ENCODE data around the gene TPRN.

Gene TPRN

DNA sequence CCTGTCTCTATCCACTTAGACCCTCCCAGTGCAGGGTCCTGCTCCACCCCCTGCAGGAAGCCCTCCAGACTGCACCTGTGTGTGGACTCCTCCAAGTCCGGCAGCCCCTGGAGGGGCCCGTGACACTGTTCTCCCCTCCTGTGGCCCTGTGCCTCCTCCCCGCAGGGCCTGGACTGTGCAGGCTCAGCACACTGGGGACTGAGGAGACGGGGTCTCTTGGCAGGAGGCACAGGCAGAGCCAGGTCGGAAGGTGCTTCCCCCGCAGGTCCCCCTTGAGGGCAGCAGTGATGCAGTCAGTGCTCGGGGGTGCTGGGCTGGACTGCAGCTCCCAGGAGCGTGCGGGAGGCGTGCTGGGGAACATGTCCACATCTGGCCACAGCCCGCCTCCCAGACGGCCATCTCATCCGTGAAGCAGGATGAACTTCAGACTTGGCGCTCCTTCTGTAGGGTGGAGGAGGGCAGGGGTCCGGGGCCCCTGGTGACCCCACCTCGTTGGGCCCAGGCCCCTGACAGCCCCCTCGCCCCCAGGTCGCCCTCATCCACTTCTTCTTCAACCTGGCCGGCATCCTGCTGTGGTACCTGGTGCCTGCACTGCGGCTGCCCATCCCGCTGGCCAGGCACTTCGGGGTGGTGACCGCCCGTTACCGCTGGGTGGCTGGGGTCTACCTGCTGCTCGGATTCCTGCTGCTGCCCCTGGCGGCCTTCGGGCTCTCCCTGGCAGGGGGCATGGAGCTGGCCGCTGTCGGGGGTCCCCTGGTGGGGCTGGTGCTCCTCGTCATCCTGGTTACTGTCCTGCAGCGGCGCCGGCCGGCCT, 35.1 kb upstream of the TPRN start:
- CTCF ChIA-PET = interaction anchor here (1.0 kb wide), 2 partner anchors 110 to 166 kb away, joined by 3 to 4 read pairs; partner anchors contain the start of gene SAPCD2

DNA sequence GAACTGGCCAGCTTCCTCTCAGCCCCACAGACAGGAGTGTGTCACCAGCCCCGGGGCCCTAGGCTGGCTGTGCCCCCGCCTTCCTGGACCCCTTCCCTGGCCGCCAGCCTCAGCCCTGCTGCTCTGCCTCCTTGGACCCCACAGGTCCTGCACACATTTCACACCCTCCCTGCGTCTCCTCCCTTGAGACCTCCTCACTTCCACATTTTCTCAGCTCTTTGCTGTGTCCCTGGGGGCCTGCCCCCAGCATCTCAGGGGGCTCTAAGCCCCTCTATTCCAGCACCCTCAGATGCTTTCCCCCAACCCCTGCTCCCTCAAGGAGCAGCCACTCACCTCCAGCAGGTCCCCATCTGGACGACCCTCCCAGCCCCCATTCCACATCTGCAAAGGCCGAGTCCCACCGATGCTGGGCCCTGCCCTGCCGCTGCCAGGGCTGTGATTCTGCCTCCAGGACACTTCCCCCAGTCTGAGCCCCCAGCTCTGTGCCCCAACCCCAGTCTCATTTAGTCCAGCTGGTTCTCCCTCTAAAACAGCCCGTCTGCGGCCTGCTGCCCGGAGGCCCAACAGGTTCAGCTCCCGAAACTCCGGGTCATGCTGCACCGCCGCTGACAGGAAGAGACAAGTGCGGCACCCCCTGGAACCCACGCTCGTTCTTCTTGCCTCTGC, 34.4 kb upstream of the TPRN start:
- no peak for DNase-seq (ENCODE audit: extremely low spot score)
- TF ChIP-seq HDGF (IDR thresholded peaks at IDR 0.05; ENCODE audit: borderline replicate concordance) (no peak), FOXK2 (IDR thresholded peaks at IDR 0.05) (no peak), ZNF384 (IDR thresholded peaks at IDR 0.05) (no peak), SUZ12 (IDR thresholded peaks at IDR 0.05) (no peak), SP1 (IDR thresholded peaks at IDR 0.05) (no peak), FOXA1 (IDR thresholded peaks at IDR 0.05) (no peak), L3MBTL2 (conservative IDR thresholded peaks at IDR 0.05) (no peak), ELF4 (IDR thresholded peaks at IDR 0.05) (no peak), NFRKB (IDR thresholded peaks at IDR 0.05) (no peak), FOXM1 (IDR thresholded peaks at IDR 0.05; ENCODE audit: borderline replicate concordance) (no peak), CTBP1 (IDR thresholded peaks at IDR 0.05; ENCODE audit: borderline replicate concordance) (no peak), TARDBP (IDR thresholded peaks at IDR 0.05) (no peak), BHLHE40 (IDR thresholded peaks at IDR 0.05; ENCODE audit: borderline replicate concordance) (no peak), ARNT (IDR thresholded peaks at IDR 0.05) (no peak), LEF1 (IDR thresholded peaks at IDR 0.05; ENCODE audit: borderline replicate concordance) (no peak)
- TF ChIP-seq, protein P1, sequence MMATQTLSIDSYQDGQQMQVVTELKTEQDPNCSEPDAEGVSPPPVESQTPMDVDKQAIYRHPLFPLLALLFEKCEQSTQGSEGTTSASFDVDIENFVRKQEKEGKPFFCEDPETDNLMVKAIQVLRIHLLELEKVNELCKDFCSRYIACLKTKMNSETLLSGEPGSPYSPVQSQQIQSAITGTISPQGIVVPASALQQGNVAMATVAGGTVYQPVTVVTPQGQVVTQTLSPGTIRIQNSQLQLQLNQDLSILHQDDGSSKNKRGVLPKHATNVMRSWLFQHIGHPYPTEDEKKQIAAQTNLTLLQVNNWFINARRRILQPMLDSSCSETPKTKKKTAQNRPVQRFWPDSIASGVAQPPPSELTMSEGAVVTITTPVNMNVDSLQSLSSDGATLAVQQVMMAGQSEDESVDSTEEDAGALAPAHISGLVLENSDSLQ (IDR thresholded peaks at IDR 0.05) = no peak
- ChIA-PET POLR2A (interaction anchor here (1.1 kb wide), 1 partner anchor 19 kb away, joined by 3 read pairs; no protein-coding TSS in a partner anchor), CTCF (interaction anchor here (0.5 kb wide), 1 partner anchor 185 kb away, joined by 4 read pairs; no protein-coding TSS in a partner anchor)

More for the DNA sequence above, 35.1 kb upstream of the TPRN start:
- POLR2A ChIA-PET = interaction anchor here (1.0 to 2.3 kb wide), 3 partner anchors 10 to 19 kb away, joined by 3 to 10 read pairs (median 8); partner anchors contain the start of gene CYSRT1
- no peak for TF ChIP-seq BHLHE40 (IDR thresholded peaks at IDR 0.05; ENCODE audit: borderline replicate concordance)
- TF ChIP-seq ZNF384 (IDR thresholded peaks at IDR 0.05) = no peak
- TF ChIP-seq SP1 (IDR thresholded peaks at IDR 0.05) = no peak
- no peak for TF ChIP-seq TARDBP (IDR thresholded peaks at IDR 0.05)
- no peak for TF ChIP-seq HDGF (IDR thresholded peaks at IDR 0.05; ENCODE audit: borderline replicate concordance)
- no peak for DNase-seq (ENCODE audit: extremely low spot score)

DNA sequence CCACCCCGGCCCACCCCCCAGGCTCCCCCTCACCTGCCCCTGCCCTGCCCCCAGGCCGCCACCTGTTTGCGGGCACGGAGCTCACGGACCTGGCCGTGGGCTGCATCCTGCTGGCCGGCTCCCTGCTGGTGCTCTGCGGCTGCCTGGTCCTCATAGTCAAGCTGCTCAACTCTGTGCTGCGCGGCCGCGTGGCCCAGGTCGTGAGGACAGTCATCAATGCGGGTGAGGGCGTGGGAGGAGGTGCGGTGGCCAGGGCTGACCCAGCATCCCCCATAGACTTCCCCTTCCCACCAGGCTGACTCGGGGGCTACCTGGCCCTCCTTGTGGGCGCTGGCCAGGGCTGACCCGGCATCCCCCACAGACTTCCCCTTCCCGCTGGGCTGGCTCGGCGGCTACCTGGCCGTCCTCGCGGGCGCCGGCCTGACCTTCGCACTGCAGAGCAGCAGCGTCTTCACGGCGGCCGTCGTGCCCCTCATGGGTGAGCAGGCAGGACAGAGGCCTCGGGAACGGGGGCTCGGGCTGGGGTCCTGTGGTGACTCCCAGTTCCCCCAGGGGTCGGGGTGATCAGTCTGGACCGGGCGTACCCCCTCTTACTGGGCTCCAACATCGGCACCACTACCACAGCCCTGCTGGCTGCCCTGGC, 33.6 kb upstream of the TPRN start:
- no peak for DNase-seq (ENCODE audit: extremely low spot score)
- ChIA-PET POLR2A (interaction anchor here (1.1 kb wide), 1 partner anchor 18 kb away, joined by 3 read pairs; no protein-coding TSS in a partner anchor), CTCF (interaction anchor here (0.5 kb wide), 1 partner anchor 186 kb away, joined by 4 read pairs; no protein-coding TSS in a partner anchor)
- TF ChIP-seq BHLHE40 (IDR thresholded peaks at IDR 0.05; ENCODE audit: borderline replicate concordance) = no peak
- no peak for TF ChIP-seq ARNT (IDR thresholded peaks at IDR 0.05)
- TF ChIP-seq, protein P1 (IDR thresholded peaks at IDR 0.05) = no peak

DNA sequence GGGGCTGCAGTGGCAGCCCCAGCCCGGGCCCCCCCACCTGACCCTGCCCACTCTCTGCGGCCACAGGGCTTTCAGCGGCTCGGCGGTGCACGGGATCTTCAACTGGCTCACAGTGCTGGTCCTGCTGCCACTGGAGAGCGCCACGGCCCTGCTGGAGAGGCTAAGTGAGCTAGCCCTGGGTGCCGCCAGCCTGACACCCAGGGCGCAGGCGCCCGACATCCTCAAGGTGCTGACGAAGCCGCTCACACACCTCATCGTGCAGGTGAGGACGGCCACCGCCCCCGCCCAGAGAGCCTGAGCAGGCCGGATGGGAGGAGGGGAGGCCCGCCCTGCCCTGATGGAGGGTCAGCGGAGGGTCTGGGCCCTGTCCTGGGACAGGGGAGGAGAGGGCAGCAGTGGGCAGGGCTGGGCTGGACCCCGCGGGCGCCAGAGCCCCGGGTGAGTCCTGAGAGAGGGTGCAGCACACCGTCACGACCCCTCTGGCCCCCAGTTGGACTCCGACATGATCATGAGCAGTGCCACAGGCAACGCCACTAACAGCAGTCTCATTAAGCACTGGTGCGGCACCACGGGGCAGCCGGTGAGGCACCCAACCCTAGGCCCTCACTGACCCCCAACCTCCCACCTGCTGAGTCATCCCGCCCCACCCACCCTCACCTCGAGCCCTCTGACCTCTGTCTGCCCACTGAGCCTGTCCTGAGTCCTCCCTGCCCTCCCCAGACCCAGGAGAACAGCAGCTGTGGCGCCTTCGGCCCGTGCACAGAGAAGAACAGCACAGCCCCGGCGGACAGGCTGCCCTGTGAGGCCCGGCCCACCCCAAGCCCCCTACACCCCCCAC, 32.8 kb upstream of the TPRN start:
- TF ChIP-seq FOXA1 (IDR thresholded peaks at IDR 0.05) = no peak
- no peak for TF ChIP-seq ZNF384 (IDR thresholded peaks at IDR 0.05)
- TF ChIP-seq TARDBP (IDR thresholded peaks at IDR 0.05) = no peak
- no peak for TF ChIP-seq LEF1 (IDR thresholded peaks at IDR 0.05; ENCODE audit: borderline replicate concordance)
- TF ChIP-seq ARNT (IDR thresholded peaks at IDR 0.05) = no peak
- ChIA-PET CTCF (no interaction called here), POLR2A (no interaction called here)
- DNase-seq (ENCODE audit: extremely low spot score) = no peak

DNA sequence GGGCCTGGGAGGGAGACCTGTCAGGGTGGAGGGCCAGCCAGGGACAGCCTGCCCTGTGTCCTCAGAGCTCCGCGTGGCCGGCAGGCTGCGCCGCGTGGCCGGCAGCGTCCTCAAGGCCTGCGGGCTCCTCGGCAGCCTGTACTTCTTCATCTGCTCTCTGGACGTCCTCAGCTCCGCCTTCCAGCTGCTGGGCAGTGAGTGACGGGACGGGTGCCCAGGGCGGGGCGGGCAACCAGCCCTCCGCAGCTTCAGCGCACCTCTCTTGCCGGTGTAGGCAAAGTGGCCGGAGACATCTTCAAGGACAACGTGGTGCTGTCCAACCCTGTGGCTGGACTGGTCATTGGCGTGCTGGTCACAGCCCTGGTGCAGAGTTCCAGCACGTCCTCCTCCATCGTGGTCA, 32.0 kb upstream of the TPRN start:
- POLR2A ChIA-PET = no interaction called here
- no peak for DNase-seq (ENCODE audit: extremely low spot score)
- no peak for TF ChIP-seq LEF1 (IDR thresholded peaks at IDR 0.05; ENCODE audit: borderline replicate concordance)
- no peak for TF ChIP-seq FOXK2 (IDR thresholded peaks at IDR 0.05)
- TF ChIP-seq BHLHE40 (IDR thresholded peaks at IDR 0.05; ENCODE audit: borderline replicate concordance) = no peak
- no peak for TF ChIP-seq NFRKB (IDR thresholded peaks at IDR 0.05)
- TF ChIP-seq L3MBTL2 (conservative IDR thresholded peaks at IDR 0.05) = no peak
- TF ChIP-seq FOXA1 (IDR thresholded peaks at IDR 0.05) = no peak
- no peak for TF ChIP-seq CTBP1 (IDR thresholded peaks at IDR 0.05; ENCODE audit: borderline replicate concordance)
- TF ChIP-seq SP1 (IDR thresholded peaks at IDR 0.05) = no peak
- no peak for TF ChIP-seq FOXM1 (IDR thresholded peaks at IDR 0.05; ENCODE audit: borderline replicate concordance)
- TF ChIP-seq SUZ12 (IDR thresholded peaks at IDR 0.05) = no peak
- no peak for TF ChIP-seq ZNF384 (IDR thresholded peaks at IDR 0.05)
- no peak for TF ChIP-seq TARDBP (IDR thresholded peaks at IDR 0.05)
- TF ChIP-seq HDGF (IDR thresholded peaks at IDR 0.05; ENCODE audit: borderline replicate concordance) = no peak
- CTCF ChIA-PET = no interaction called here

DNA sequence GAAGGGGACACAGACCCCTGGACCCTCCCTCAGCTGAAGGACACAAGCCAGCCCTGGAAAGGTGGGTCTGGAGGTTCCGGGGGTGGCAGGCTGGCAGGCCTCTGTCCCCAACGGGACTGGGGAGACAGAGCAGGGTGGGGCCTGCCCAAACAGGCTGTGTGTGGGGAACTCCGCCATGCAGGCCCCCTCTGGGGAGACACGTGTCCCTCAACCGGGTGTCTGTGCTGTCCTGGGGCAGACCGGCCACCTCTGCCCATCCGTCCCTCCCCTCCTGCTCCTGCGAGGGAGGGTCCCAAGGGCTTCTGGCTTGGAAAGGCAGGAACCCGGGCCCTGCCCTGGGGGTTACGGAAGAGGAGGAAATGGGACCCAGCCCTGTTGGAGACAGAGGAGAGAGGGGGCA, 31.6 kb upstream of the TPRN start:
- ChIA-PET CTCF (no interaction called here), POLR2A (no interaction called here)
- no peak for TF ChIP-seq NFRKB (IDR thresholded peaks at IDR 0.05)
- TF ChIP-seq ELF4 (IDR thresholded peaks at IDR 0.05) = no peak
- no peak for TF ChIP-seq FOXK2 (IDR thresholded peaks at IDR 0.05)
- no peak for TF ChIP-seq TARDBP (IDR thresholded peaks at IDR 0.05)
- TF ChIP-seq HDGF (IDR thresholded peaks at IDR 0.05; ENCODE audit: borderline replicate concordance) = no peak
- no peak for TF ChIP-seq ZNF384 (IDR thresholded peaks at IDR 0.05)
- no peak for TF ChIP-seq LEF1 (IDR thresholded peaks at IDR 0.05; ENCODE audit: borderline replicate concordance)
- no peak for TF ChIP-seq CTBP1 (IDR thresholded peaks at IDR 0.05; ENCODE audit: borderline replicate concordance)
- TF ChIP-seq BHLHE40 (IDR thresholded peaks at IDR 0.05; ENCODE audit: borderline replicate concordance) = no peak
- no peak for TF ChIP-seq SUZ12 (IDR thresholded peaks at IDR 0.05)
- no peak for TF ChIP-seq FOXM1 (IDR thresholded peaks at IDR 0.05; ENCODE audit: borderline replicate concordance)
- no peak for TF ChIP-seq L3MBTL2 (conservative IDR thresholded peaks at IDR 0.05)
- TF ChIP-seq FOXA1 (IDR thresholded peaks at IDR 0.05) = no peak
- no peak for TF ChIP-seq SP1 (IDR thresholded peaks at IDR 0.05)
- no peak for TF ChIP-seq ARNT (IDR thresholded peaks at IDR 0.05)
- TF ChIP-seq, protein P1 (IDR thresholded peaks at IDR 0.05) = no peak
- DNase-seq (ENCODE audit: extremely low spot score) = no peak
